Smooth muscle cell (in vitro differentiated cells): ENCODE measurements around the gene GALNT13. TPM values are rescaled to one million over a fixed set of nuclear protein-coding genes. Genes with fewer than 3 reads are reported as not detected.

Experiments
- DNase-seq: peaks from one replicate; lab custom pipeline; 2025; ENCODE audit not compliant: unreplicated experiment; lab: John Stamatoyannopoulos, UW
- H2AFZ ChIP-seq: fragments of 200-600 bp; sonication (generic); 2 replicates; pipeline ENCODE4 v1.6.0; 2016; ENCODE audit warnings: antibody characterized with exemption, low read depth, mild to moderate bottlenecking
- H3F3A ChIP-seq: fragments of 200-600 bp; sonication (generic); 2 replicates; pipeline ENCODE4 v1.6.0; 2017; ENCODE audit warnings: antibody characterized with exemption, low read depth
- H3K27ac ChIP-seq: fragments of 200-600 bp; sonication (generic); 2 replicates; pipeline ENCODE4 v1.5.1; 2016; ENCODE audit warnings: low read depth, mild to moderate bottlenecking
- H3K27me3 ChIP-seq: fragments of 200-600 bp; sonication (generic); 2 replicates; pipeline ENCODE4 v1.6.1; 2016; ENCODE audit warnings: low read depth, mild to moderate bottlenecking
- H3K36me3 ChIP-seq: fragments of 200-600 bp; sonication (generic); 2 replicates; pipeline ENCODE4 v1.5.1; 2016; ENCODE audit warnings: low read depth
- H3K4me1 ChIP-seq: fragments of 200-600 bp; sonication (generic); 2 replicates; pipeline ENCODE4 v1.5.1; 2016; ENCODE audit warnings: low read depth
- H3K4me2 ChIP-seq: fragments of 200-600 bp; sonication (generic); 2 replicates; pipeline ENCODE4 v1.6.0; 2016; ENCODE audit warnings: mild to moderate bottlenecking
- H3K4me3 ChIP-seq: fragments of 200-600 bp; sonication (generic); 2 replicates; pipeline ENCODE4 v1.5.1; 2016; ENCODE audit warnings: mild to moderate bottlenecking
- H3K79me2 ChIP-seq: fragments of 200-600 bp; sonication (generic); 2 replicates; pipeline ENCODE4 v1.6.0; 2016; ENCODE audit warnings: low read depth, mild to moderate bottlenecking
- H3K9ac ChIP-seq: fragments of 200-600 bp; sonication (generic); 2 replicates; pipeline ENCODE4 v1.6.0; 2016; ENCODE audit warnings: low read depth
- H3K9me3 ChIP-seq: fragments of 200-600 bp; sonication (generic); replicated peaks from 2 replicates; pipeline ENCODE4 v1.5.1; 2016; ENCODE audit warnings: low read depth
- H4K20me1 ChIP-seq: fragments of 200-600 bp; sonication (generic); 2 replicates; pipeline ENCODE4 v1.6.0; 2016; ENCODE audit warnings: low read depth
- WGBS: methylation state at CpG from one replicate; pipeline ENCODE4 v1.1.7; 2016; ENCODE audit warnings: low lambda C conversion rate; 5-methylcytosine and 5-hydroxymethylcytosine counted together
- polyA plus RNA-seq: library from polyadenylated mRNA; unstranded; fragments of >200 nt; fragmentation: Nextera tagmentation; extraction: Ambion mirVana; gene quantifications from 2 replicates; pipeline ENCODE4 v1.2.1, GENCODE V29; 2016
- total RNA-seq: library from RNA; depleted of rRNA; stranded (reverse); fragments of >200 nt; gene quantifications from 2 replicates; pipeline ENCODE4 v1.2.3, GENCODE V29; 2014
- TF ChIP-seq, protein P1 (sequence below): fragments of 200-600 bp; sonication (generic); IDR thresholded peaks from 2 replicates; pipeline ENCODE4 v1.5.1; 2017; ENCODE audit warnings: borderline replicate concordance, mild to moderate bottlenecking, antibody characterized with exemption; ENCODE audit not compliant: insufficient read depth, poor library complexity, severe bottlenecking

Gene GALNT13
- total and polyA plus RNA-seq, 2 experiments from 2014 or later, result 0.67 to 3.6 TPM

DNA sequence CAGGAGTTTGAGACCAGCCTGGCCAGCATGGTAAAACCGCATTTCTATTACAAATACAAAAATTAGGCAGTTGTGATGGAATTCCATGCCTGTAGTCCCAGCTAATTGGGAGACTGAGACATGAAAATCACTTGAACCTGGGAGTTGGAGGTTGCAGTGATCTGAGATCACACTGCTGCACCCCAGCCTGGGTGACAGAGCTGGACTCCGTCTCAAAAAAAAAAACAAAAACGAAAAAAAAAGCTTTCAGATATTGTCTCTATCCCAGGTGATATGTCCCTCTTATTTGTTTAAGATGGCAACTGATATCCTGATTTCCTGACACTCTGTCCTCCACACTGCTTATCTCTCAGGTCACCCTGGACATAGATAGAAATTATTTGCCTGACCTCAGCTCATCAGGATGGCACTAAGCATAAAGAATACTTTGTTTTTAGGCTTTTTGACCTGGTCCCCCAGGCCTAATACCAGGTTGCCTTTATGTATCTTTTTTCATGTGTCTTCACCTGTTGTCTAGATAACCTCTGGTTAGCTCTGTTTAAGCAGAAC, 531.6 kb downstream of the GALNT13 start:
- Histone ChIP-seq H2AFZ (no peak overlapping the region), H3K27me3 (no peaks in the 10 kb centered on the region), H3K4me1 (no peaks in the 10 kb centered on the region), H3K4me3 (no peak overlapping the region), H3K27ac (no peak overlapping the region), H3K9ac (no peak overlapping the region), H3F3A (no peaks in the 10 kb centered on the region), H3K79me2 (no peaks in the 10 kb centered on the region), H3K4me2 (no peak overlapping the region), H4K20me1 (no peaks in the 10 kb centered on the region), H3K36me3 (no peaks in the 10 kb centered on the region), H3K9me3 (no peaks in the 10 kb centered on the region)
- TF ChIP-seq, protein P1, sequence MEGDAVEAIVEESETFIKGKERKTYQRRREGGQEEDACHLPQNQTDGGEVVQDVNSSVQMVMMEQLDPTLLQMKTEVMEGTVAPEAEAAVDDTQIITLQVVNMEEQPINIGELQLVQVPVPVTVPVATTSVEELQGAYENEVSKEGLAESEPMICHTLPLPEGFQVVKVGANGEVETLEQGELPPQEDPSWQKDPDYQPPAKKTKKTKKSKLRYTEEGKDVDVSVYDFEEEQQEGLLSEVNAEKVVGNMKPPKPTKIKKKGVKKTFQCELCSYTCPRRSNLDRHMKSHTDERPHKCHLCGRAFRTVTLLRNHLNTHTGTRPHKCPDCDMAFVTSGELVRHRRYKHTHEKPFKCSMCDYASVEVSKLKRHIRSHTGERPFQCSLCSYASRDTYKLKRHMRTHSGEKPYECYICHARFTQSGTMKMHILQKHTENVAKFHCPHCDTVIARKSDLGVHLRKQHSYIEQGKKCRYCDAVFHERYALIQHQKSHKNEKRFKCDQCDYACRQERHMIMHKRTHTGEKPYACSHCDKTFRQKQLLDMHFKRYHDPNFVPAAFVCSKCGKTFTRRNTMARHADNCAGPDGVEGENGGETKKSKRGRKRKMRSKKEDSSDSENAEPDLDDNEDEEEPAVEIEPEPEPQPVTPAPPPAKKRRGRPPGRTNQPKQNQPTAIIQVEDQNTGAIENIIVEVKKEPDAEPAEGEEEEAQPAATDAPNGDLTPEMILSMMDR, result no peak
- no peak for DNase-seq
- 75% methylated on average over 3 of the region's 3 CpGs for WGBS

DNA sequence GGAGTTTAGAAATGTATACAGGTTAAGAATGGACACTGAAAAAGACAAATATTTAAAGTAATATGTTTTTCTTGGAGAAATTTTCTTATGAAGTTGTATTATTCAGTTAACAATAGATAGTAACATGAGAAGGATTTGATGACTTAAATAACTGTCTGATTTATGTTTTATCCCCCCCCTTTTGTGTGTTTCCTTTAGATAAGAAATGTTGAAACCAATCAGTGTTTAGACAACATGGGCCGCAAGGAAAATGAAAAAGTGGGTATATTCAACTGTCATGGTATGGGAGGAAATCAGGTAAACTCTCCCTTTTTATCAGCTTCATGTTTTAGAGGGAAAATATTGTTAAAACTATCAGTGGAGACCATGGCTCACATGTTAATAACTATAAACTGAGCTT, 537.1 kb downstream of the GALNT13 start:
- TF ChIP-seq, protein P1, result no peak
- H3K27ac ChIP-seq, result no peak overlapping the region
- H4K20me1 ChIP-seq, result no peaks in the 10 kb centered on the region
- no peaks in the 10 kb centered on the region for H3K9me3 ChIP-seq
- H2AFZ ChIP-seq, result no peak overlapping the region
- whole genome bisulfite sequencing, result 100% methylated on average over 1 of the region's 1 CpG
- no peaks in the 10 kb centered on the region for H3K36me3 ChIP-seq
- H3K4me1 ChIP-seq, result no peaks in the 10 kb centered on the region
- no peak overlapping the region for H3K4me3 ChIP-seq
- DNase-seq, result no peak
- H3K79me2 ChIP-seq, result no peaks in the 10 kb centered on the region
- H3F3A ChIP-seq, result no peaks in the 10 kb centered on the region
- no peak overlapping the region for H3K9ac ChIP-seq
- no peak overlapping the region for H3K4me2 ChIP-seq
- no peaks in the 10 kb centered on the region for H3K27me3 ChIP-seq

DNA sequence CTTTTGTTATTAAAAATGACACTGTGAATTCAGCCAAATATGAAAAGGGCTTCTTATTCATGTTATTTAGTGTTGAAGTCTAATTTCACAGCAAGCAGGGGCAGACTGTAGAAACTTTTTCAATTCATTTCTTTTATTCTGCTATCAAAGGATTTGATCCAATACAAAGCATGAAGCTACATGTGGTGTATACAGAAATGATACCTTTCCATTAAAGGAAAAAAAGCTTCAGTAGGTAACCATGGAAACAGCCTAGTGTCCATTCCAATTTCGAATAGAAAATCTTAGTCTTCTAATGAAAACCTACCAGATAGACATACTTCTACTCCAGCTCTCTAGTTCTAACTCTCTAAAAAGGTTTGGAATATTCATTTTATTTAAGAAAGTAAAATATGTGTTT, 550.5 kb downstream of the GALNT13 start:
- no peak overlapping the region for H3K9ac ChIP-seq
- H4K20me1 ChIP-seq, result no peaks in the 10 kb centered on the region
- H3K4me3 ChIP-seq, result no peak overlapping the region
- no peaks in the 10 kb centered on the region for H3K79me2 ChIP-seq
- H3K4me2 ChIP-seq, result no peak overlapping the region
- H2AFZ ChIP-seq, result no peak overlapping the region
- TF ChIP-seq, protein P1, result no peak
- H3F3A ChIP-seq, result no peaks in the 10 kb centered on the region
- WGBS, result 100% methylated on average over 1 of the region's 1 CpG
- no peak overlapping the region for H3K27ac ChIP-seq
- H3K4me1 ChIP-seq, result no peaks in the 10 kb centered on the region
- H3K9me3 ChIP-seq, result no peaks in the 10 kb centered on the region
- DNase-seq, result no peak
- H3K27me3 ChIP-seq, result no peaks in the 10 kb centered on the region
- H3K36me3 ChIP-seq, result no peaks in the 10 kb centered on the region

DNA sequence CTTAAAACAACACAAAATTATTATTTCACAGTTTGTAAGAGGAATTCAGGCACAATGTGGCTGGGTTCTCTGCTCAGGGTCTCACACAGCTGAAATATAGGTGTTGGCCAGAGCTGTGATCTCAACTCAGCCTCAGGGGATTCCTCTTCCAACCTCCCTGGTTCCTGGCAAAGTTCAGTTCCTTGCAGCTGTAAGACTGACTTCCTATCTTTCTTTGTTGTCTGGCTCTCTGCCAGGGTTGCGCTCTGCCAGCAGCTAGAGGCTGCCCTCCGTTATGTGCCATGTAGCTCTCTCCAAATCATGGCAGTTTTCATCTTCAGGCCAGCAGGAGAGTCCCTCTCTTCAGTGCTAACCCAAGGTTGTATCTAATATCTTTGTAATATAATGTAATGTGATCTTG, 554.3 kb downstream of the GALNT13 start:
- Histone ChIP-seq H3K4me2 (no peak overlapping the region), H3F3A (no peaks in the 10 kb centered on the region), H3K27ac (no peak overlapping the region), H3K4me3 (no peak overlapping the region), H3K9me3 (no peaks in the 10 kb centered on the region), H3K79me2 (no peaks in the 10 kb centered on the region), H3K36me3 (no peaks in the 10 kb centered on the region), H4K20me1 (no peaks in the 10 kb centered on the region), H3K27me3 (no peaks in the 10 kb centered on the region), H3K4me1 (no peaks in the 10 kb centered on the region), H3K9ac (no peak overlapping the region), H2AFZ (no peak overlapping the region)
- TF ChIP-seq, protein P1, result no peak
- whole genome bisulfite sequencing, result 98% methylated on average over 2 of the region's 2 CpGs
- DNase-seq, result no peak
